H1 (cell line): ENCODE measurements around the gene BRME1. TPM values are rescaled to one million over a fixed set of nuclear protein-coding genes. Genes with fewer than 3 reads are reported as not detected.
A peak's percentile ranks its signal among the peaks of the same experiment; 100 is the strongest.

Experiments
- CHD2 ChIP-seq: IDR thresholded peaks from 2 replicates; pipeline ENCODE4 v1.6.1; 2012; ENCODE audit warnings: low read length, improper control_type of control experiment
- GABPA ChIP-seq: IDR thresholded peaks from 2 replicates; pipeline ENCODE4 v1.6.1; 2011; ENCODE audit warnings: mild to moderate bottlenecking, low read length, moderate library complexity, borderline replicate concordance; ENCODE audit not compliant: insufficient read depth
- polyA plus RNA-seq, 7 experiments: library from polyadenylated mRNA; depleted of rRNA in 3 of 7; stranded (reverse) in 5 of 7; unstranded in 2 of 7; fragments of >200 nt in 5 of 7; fragments of 200-250 nt in 2 of 7; gene quantifications; 1 replicate in 5 of 7; 2 replicates in 1 of 7; 4 replicates in 1 of 7; pipeline versions ENCODE4 v1.2.1 to v1.2.3, GENCODE V29; 2011 to 2013; ENCODE audit warnings: missing spikeins in 2 of 7, mixed read lengths in 2 of 7
- total RNA-seq: library from RNA; stranded (reverse); fragmentation: NEBNext Ultra II Directional; extraction: Animal tissue kit (Norgen Biotek cat#: 25700); gene quantifications from 2 replicates; pipeline ENCODE4 v1.2.1, GENCODE V29; 2021

BRME1 gene
- total and polyA plus RNA-seq, 2 of the 8 experiments (the other 6 are each of a cell fraction or from before 2014, with no cell fraction given), result 4.6 to 4.7 TPM

DNA sequence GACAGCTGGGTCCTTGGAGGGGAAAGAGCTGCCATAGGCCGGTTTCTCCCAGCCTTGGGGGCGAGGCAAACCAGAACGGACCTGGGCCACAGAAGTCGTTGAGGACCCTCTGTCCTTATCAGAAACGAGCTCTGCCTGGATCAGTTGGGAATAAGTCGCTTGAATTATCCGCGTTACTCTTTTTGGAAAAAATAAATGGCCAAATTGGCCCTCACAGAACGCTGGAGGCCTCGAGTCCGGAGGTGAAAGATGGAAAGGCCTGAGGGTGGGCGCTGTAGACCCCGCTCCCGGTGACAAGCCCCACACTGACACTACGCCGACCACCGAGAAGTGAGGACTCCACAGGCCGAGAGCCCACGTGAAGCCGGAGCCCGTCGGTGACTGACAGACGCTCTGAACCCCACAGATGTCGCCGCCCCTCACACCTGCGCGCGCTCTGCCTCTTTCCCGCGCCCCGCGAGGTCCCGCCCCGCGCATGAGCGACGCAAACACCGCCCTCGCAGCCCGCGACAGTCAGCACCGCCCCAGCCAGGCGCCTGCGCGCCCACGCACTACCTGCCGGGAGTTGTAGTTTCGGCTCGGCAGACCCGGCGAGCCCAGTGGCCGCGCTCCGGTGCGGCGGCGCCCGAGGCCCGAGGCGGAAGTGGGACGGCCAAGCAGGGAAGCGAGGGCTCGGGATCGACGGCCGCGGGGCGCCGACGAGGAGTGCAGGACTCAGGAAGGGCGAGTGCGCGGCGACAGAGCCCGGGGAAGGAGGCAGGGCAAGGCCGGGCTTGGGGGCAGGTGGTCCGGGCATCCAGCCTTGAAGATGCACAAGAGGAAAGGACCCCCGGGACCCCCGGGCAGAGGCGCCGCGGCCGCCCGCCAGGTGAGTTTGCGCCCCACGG, at the start of gene BRME1, which contains the start of gene CC2D1A (continued):
- TF ChIP-seq GABPA (no peak), CHD2 (0 out of 2 replicates have a peak, but pooled peaks have one; percentile 65)
- TF ChIP-seq, all 59 proteins: peak for 22
